ENCODE data around the gene DOCK9. TPM values are rescaled to one million over a fixed set of nuclear protein-coding genes. Genes with fewer than 3 reads are reported as not detected.

DOCK9 gene
- total RNA-seq, 1 experiment from 2014 or later: 30.5 TPM

- TF ChIP-seq, protein P1, sequence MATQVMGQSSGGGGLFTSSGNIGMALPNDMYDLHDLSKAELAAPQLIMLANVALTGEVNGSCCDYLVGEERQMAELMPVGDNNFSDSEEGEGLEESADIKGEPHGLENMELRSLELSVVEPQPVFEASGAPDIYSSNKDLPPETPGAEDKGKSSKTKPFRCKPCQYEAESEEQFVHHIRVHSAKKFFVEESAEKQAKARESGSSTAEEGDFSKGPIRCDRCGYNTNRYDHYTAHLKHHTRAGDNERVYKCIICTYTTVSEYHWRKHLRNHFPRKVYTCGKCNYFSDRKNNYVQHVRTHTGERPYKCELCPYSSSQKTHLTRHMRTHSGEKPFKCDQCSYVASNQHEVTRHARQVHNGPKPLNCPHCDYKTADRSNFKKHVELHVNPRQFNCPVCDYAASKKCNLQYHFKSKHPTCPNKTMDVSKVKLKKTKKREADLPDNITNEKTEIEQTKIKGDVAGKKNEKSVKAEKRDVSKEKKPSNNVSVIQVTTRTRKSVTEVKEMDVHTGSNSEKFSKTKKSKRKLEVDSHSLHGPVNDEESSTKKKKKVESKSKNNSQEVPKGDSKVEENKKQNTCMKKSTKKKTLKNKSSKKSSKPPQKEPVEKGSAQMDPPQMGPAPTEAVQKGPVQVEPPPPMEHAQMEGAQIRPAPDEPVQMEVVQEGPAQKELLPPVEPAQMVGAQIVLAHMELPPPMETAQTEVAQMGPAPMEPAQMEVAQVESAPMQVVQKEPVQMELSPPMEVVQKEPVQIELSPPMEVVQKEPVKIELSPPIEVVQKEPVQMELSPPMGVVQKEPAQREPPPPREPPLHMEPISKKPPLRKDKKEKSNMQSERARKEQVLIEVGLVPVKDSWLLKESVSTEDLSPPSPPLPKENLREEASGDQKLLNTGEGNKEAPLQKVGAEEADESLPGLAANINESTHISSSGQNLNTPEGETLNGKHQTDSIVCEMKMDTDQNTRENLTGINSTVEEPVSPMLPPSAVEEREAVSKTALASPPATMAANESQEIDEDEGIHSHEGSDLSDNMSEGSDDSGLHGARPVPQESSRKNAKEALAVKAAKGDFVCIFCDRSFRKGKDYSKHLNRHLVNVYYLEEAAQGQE (IDR thresholded peaks at IDR 0.05; ENCODE audit: insufficient read depth in 1 of 2, low read depth in 2 of 2, low read length in 1 of 2): no peak
- Histone ChIP-seq H3K36me3 (ENCODE audit: control insufficient read depth, insufficient read depth, low read length) (no peaks in the 10 kb centered on the region), H3K27me3 (ENCODE audit: control insufficient read depth, insufficient read depth, low read length) (no peaks in the 10 kb centered on the region), H3K27ac (ENCODE audit: low read length) (no peak overlapping the region), H3K4me3 (ENCODE audit: low read depth in 2 of 2, low read length in 2 of 2) (no peak overlapping the region), H3K9me3 (ENCODE audit: control insufficient read depth, insufficient read depth, low read depth, low read length) (no peaks in the 10 kb centered on the region), H3K4me1 (ENCODE audit: control insufficient read depth, insufficient read depth, low read length) (no peaks in the 10 kb centered on the region)
- DNase-seq (ENCODE audit: low read depth, low spot score): no peak
- ChIA-PET POLR2A (no interaction called here), CTCF (no interaction called here)
- no TSS peak for BruUV-seq (replicated peaks)
- in situ Hi-C loops (cut with HindIII; ENCODE audit: low pct_unique_long_range_greater_than_20kb, low sequenced_read_pairs): no loop called here
- ATAC-seq: no peak
- intact Hi-C loops (cut with micrococcal nuclease; ENCODE audit: unreplicated experiment): no loop called here
These were observed 70.9 kb downstream of the DOCK9 start for GRCh38 chr13:98906746-98907502.

DNA sequence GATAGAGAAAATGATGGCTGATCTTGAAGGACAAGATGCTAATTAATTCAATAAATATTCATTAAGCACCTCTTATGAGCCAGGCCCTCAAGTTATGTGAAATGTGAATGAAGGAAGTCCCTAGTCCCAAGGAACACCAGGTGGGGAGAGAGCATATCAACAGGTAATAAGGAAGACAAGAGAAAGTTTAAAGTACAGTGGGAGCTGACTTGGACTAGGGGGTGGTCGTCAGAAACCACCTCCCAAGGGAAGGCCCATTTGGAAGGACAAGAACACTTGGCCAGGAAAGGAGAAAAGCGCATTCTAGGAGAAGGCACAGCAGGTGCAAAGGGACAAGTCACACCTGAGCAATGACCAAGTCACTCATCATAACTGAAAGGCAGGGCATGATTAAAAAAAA is 72.7 kb downstream of the DOCK9 start:
- ATAC-seq (no peak), DNase-seq (ENCODE audit: low read depth, low spot score) (no peak)
- Histone ChIP-seq H3K27me3 (ENCODE audit: control insufficient read depth, insufficient read depth, low read length) (no peaks in the 10 kb centered on the region), H3K27ac (ENCODE audit: low read length) (no peak overlapping the region), H3K4me1 (ENCODE audit: control insufficient read depth, insufficient read depth, low read length) (no peaks in the 10 kb centered on the region), H3K9me3 (ENCODE audit: control insufficient read depth, insufficient read depth, low read depth, low read length) (no peaks in the 10 kb centered on the region), H3K4me3 (ENCODE audit: low read depth in 2 of 2, low read length in 2 of 2) (no peak overlapping the region), H3K36me3 (ENCODE audit: control insufficient read depth, insufficient read depth, low read length) (no peaks in the 10 kb centered on the region)
- BruUV-seq (replicated peaks): no TSS peak
- ChIA-PET CTCF (no interaction called here), POLR2A (no interaction called here)
- intact Hi-C loops (cut with micrococcal nuclease; ENCODE audit: unreplicated experiment) (no loop called here), in situ Hi-C loops (cut with HindIII; ENCODE audit: low pct_unique_long_range_greater_than_20kb, low sequenced_read_pairs) (no loop called here)
- TF ChIP-seq TCF7L2 (IDR thresholded peaks at IDR 0.05; ENCODE audit: low read depth, low read length) (no peak), POLR2AphosphoS5 (IDR thresholded peaks at IDR 0.05; ENCODE audit: low read depth, low read length) (no peak), SIN3A (IDR thresholded peaks at IDR 0.05; ENCODE audit: borderline replicate concordance, insufficient read depth, low read depth, low read length) (no peak)
- TF ChIP-seq, protein P1 (IDR thresholded peaks at IDR 0.05; ENCODE audit: insufficient read depth in 1 of 2, low read depth in 2 of 2, low read length in 1 of 2): no peak
- TF ChIP-seq, protein P2, sequence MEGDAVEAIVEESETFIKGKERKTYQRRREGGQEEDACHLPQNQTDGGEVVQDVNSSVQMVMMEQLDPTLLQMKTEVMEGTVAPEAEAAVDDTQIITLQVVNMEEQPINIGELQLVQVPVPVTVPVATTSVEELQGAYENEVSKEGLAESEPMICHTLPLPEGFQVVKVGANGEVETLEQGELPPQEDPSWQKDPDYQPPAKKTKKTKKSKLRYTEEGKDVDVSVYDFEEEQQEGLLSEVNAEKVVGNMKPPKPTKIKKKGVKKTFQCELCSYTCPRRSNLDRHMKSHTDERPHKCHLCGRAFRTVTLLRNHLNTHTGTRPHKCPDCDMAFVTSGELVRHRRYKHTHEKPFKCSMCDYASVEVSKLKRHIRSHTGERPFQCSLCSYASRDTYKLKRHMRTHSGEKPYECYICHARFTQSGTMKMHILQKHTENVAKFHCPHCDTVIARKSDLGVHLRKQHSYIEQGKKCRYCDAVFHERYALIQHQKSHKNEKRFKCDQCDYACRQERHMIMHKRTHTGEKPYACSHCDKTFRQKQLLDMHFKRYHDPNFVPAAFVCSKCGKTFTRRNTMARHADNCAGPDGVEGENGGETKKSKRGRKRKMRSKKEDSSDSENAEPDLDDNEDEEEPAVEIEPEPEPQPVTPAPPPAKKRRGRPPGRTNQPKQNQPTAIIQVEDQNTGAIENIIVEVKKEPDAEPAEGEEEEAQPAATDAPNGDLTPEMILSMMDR (IDR thresholded peaks at IDR 0.05): no peak

Data from Panc1 (cell line).